CD14-positive monocyte (primary cell): Measurements from ENCODE around the gene PRRT4. TPM values are rescaled to one million over a fixed set of nuclear protein-coding genes. Genes with fewer than 3 reads are reported as not detected.

Source experiments
- DNase-seq, 3 donors: peaks; one replicate each; pipeline ENCODE4 v3.0.0-alpha.2; 2011 to 2022
- H2AFZ ChIP-seq: 2 replicates; pipeline ENCODE4 v1.6.0; 2012; ENCODE audit warnings: mild to moderate bottlenecking, low read depth, low read length, inconsistent platforms; ENCODE audit not compliant: insufficient read depth, poor library complexity, severe bottlenecking
- H3K27ac ChIP-seq, 2 donors: 1 replicate in 1 of 2; 2 replicates in 1 of 2; pipeline ENCODE4 v1.5.1; 2012 to 2013; ENCODE audit warnings: low read length in 2 of 2, control low read depth in 1 of 2, inconsistent platforms in 1 of 2, low read depth in 1 of 2, mild to moderate bottlenecking in 1 of 2
- H3K27me3 ChIP-seq, 2 donors: one replicate each; pipeline versions ENCODE4 v1.6.0 to v1.6.1; 2011 to 2013; ENCODE audit warnings: low read length in 2 of 2; ENCODE audit not compliant: control insufficient read depth in 2 of 2, insufficient read depth in 2 of 2
- H3K36me3 ChIP-seq, 2 donors: replicated peaks in 1 of 2; 1 replicate in 1 of 2; 2 replicates in 1 of 2; pipeline versions ENCODE4 v1.5.1 to v1.6.1; 2012 to 2013; ENCODE audit warnings: low read length in 2 of 2, control low read depth in 1 of 2, inconsistent platforms in 1 of 2, mild to moderate bottlenecking in 1 of 2; ENCODE audit not compliant: insufficient read depth in 2 of 2, control insufficient read depth in 1 of 2
- H3K4me1 ChIP-seq, 2 donors: 1 replicate in 1 of 2; 2 replicates in 1 of 2; pipeline versions ENCODE4 v1.5.1 to v1.6.1; 2012 to 2013; ENCODE audit warnings: low read length in 2 of 2, control low read depth in 1 of 2, inconsistent platforms in 1 of 2, mild to moderate bottlenecking in 1 of 2, moderate library complexity in 1 of 2; ENCODE audit not compliant: insufficient read depth in 2 of 2, control insufficient read depth in 1 of 2
- H3K4me2 ChIP-seq: replicated peaks from 2 replicates; pipeline ENCODE3; 2012; ENCODE audit warnings: low read length, moderate library complexity, mild to moderate bottlenecking; ENCODE audit not compliant: poor library complexity, severe bottlenecking; ENCODE audit errors: extremely low read depth
- H3K4me3 ChIP-seq, 3 experiments: fragments of 200-600 bp in 1 of 3; sonication (generic) in 1 of 3; replicated peaks in 1 of 3; 1 replicate in 2 of 3; 2 replicates in 1 of 3; pipeline ENCODE4 v1.5.1; 2011 to 2013; ENCODE audit warnings: low read length in 3 of 3, mild to moderate bottlenecking in 3 of 3, control low read depth in 2 of 3, low read depth in 2 of 3, inconsistent platforms in 1 of 3, moderate library complexity in 1 of 3
- H3K79me2 ChIP-seq: 2 replicates; pipeline ENCODE4 v1.6.0; 2012; ENCODE audit warnings: mild to moderate bottlenecking, control low read depth, inconsistent platforms, low read length, moderate library complexity; ENCODE audit not compliant: insufficient read depth
- H3K9ac ChIP-seq: 2 replicates; pipeline ENCODE4 v1.6.0; 2017; ENCODE audit warnings: low read length, mild to moderate bottlenecking; ENCODE audit not compliant: insufficient read depth, poor library complexity, severe bottlenecking
- H3K9me3 ChIP-seq, 2 donors: replicated peaks in 1 of 2; 1 replicate in 1 of 2; 2 replicates in 1 of 2; pipeline versions ENCODE4 v1.5.1 to v1.6.1; 2012 to 2013; ENCODE audit warnings: low read length in 2 of 2, control low read depth in 1 of 2; ENCODE audit not compliant: control insufficient read depth in 1 of 2, insufficient read depth in 1 of 2
- H4K20me1 ChIP-seq: 2 replicates; pipeline ENCODE4 v1.6.0; 2012; ENCODE audit warnings: mild to moderate bottlenecking, low read length, control low read depth, moderate library complexity; ENCODE audit not compliant: insufficient read depth
- H3K27ac Mint-ChIP-seq, 7 donors: one replicate each; pipeline ENCODE4 v1.8.0; 2020; ENCODE audit warnings: mild to moderate bottlenecking in 7 of 7, mixed read lengths in 7 of 7, moderate library complexity in 6 of 7, inconsistent platforms in 2 of 7
- H3K27me3 Mint-ChIP-seq, 3 donors: one replicate each; pipeline ENCODE4 v1.8.0; 2021 to 2022; ENCODE audit warnings: low read depth in 3 of 3, mild to moderate bottlenecking in 3 of 3, mixed read lengths in 3 of 3, moderate library complexity in 3 of 3, inconsistent platforms in 1 of 3
- H3K36me3 Mint-ChIP-seq, 2 donors: one replicate each; pipeline ENCODE4 v1.8.0; 2020; ENCODE audit warnings: mixed read lengths in 2 of 2, inconsistent platforms in 1 of 2, mild to moderate bottlenecking in 1 of 2
- H3K4me1 Mint-ChIP-seq: one replicate; pipeline ENCODE4 v1.8.0; 2020; ENCODE audit warnings: mild to moderate bottlenecking, mixed read lengths
- H3K4me3 Mint-ChIP-seq, 2 donors: one replicate each; pipeline ENCODE4 v1.8.0; 2020; ENCODE audit warnings: mild to moderate bottlenecking in 2 of 2, mixed read lengths in 2 of 2, moderate library complexity in 1 of 2
- H3K9me3 Mint-ChIP-seq, 7 donors: one replicate each; pipeline ENCODE4 v1.8.0; 2020 to 2022; ENCODE audit warnings: mixed read lengths in 7 of 7, mild to moderate bottlenecking in 6 of 7, moderate library complexity in 6 of 7, inconsistent platforms in 2 of 7
- CTCF ChIP-seq: fragments of 200-600 bp; IDR thresholded peaks from one replicate; pipeline ENCODE4 v1.8.0; 2022; ENCODE audit warnings: antibody characterized with exemption, mild to moderate bottlenecking
- WGBS: methylation state at CpG from one replicate; pipeline ENCODE4 v1.1.5; 2013; ENCODE audit warnings: missing lambda C conversion rate; ENCODE audit not compliant: insufficient coverage; 5-methylcytosine and 5-hydroxymethylcytosine counted together
- intact Hi-C, 2 donors: fragments of 100-400 bp; cut with micrococcal nuclease; formaldehyde crosslinking; loops; one replicate each; pipeline versions ENCODE4 v1.15.0 to v1.15.1; 2023
- polyA plus RNA-seq, 3 donors: library from polyadenylated mRNA; depleted of rRNA in 1 of 3; unstranded in 2 of 3; stranded (reverse) in 1 of 3; fragments of 300-500 nt in 2 of 3; fragments of >200 nt in 1 of 3; fragmentation: Illumina TruSeq in 2 of 3; gene quantifications; 1 replicate in 2 of 3; 2 replicates in 1 of 3; pipeline ENCODE4 v1.2.3, GENCODE V29; 2012 to 2021

PRRT4 gene
- polyA plus RNA-seq, 3 donors, result 1.1 TPM; not detected in 2

- no peak overlapping the region for H3K27ac ChIP-seq
- Mint-ChIP-seq H3K9me3 (no peaks in the 10 kb centered on the region), H3K27me3 (no peaks in the 10 kb centered on the region), H3K4me3 (no peak overlapping the region), H3K27ac (no peak overlapping the region), H3K4me1 (peaks cover 4% of the 10 kb centered on the region), H3K36me3 (peaks cover 77 to 85% of the 10 kb centered on the region in 2 donors)
- no peaks in the 10 kb centered on the region for H3K9me3 ChIP-seq
- peaks cover 42 to 75% of the 10 kb centered on the region in 2 donors for H3K36me3 ChIP-seq
- no peaks in the 10 kb centered on the region for H3K79me2 ChIP-seq
- no peak overlapping the region for H3K4me2 ChIP-seq
- no peak for DNase-seq
- H3K4me1 ChIP-seq, result no peaks in the 10 kb centered on the region
- WGBS, result 100% methylated on average over 1 of the region's 2 CpGs
- H4K20me1 ChIP-seq, result no peaks in the 10 kb centered on the region
- no peak overlapping the region for H2AFZ ChIP-seq
- intact Hi-C loops, result no loop called here
- H3K9ac ChIP-seq, result no peak overlapping the region
- no peaks in the 10 kb centered on the region for H3K27me3 ChIP-seq
- H3K4me3 ChIP-seq, result no peak overlapping the region
- TF ChIP-seq CTCF, result no peak
Measured at GRCh38 chr7:128307061-128307460, 54.4 kb downstream of the PRRT4 start.

- Mint-ChIP-seq H3K36me3 (peaks cover 52 to 60% of the 10 kb centered on the region in 2 donors), H3K27me3 (no peaks in the 10 kb centered on the region), H3K27ac (peak overlapping the region in 1 of 7 donors; percentile 28), H3K4me3 (no peak overlapping the region), H3K9me3 (no peaks in the 10 kb centered on the region), H3K4me1 (peaks cover 4% of the 10 kb centered on the region)
- Histone ChIP-seq H3K4me1 (no peaks in the 10 kb centered on the region), H3K27ac (no peak overlapping the region), H2AFZ (no peak overlapping the region), H3K27me3 (no peaks in the 10 kb centered on the region), H4K20me1 (no peaks in the 10 kb centered on the region), H3K9me3 (no peaks in the 10 kb centered on the region), H3K4me2 (no peak overlapping the region), H3K79me2 (no peaks in the 10 kb centered on the region), H3K9ac (no peak overlapping the region), H3K36me3 (peaks cover 20 to 47% of the 10 kb centered on the region in 2 donors), H3K4me3 (no peak overlapping the region)
- intact Hi-C loops, result no loop called here
- WGBS, result 100% methylated on average over 1 of the region's 1 CpG
- no peak for TF ChIP-seq CTCF
- no peak for DNase-seq
Measured at GRCh38 chr7:128304212-128304611, 57.3 kb downstream of the PRRT4 start.
